IPS-18a (cell line): ENCODE data around the gene ADAM12.
"Not testable (repeated sequence)": the region's sequence is repeated elsewhere in the genome, so short reads cannot be mapped to it uniquely, and the experiment has no call there.

Experiments used
- H3K27ac ChIP-seq: one replicate; pipeline ENCODE4 v1.5.1; 2013; ENCODE audit warnings: low read length
- H3K27me3 ChIP-seq: one replicate; pipeline ENCODE4 v1.6.1; 2013; ENCODE audit warnings: mild to moderate bottlenecking, low read length; ENCODE audit not compliant: control insufficient read depth, insufficient read depth
- H3K36me3 ChIP-seq: one replicate; pipeline ENCODE4 v1.6.1; 2013; ENCODE audit warnings: low read depth, low read length; ENCODE audit not compliant: control insufficient read depth
- H3K4me1 ChIP-seq: one replicate; pipeline ENCODE4 v1.6.1; 2013; ENCODE audit warnings: low read depth, low read length; ENCODE audit not compliant: control insufficient read depth
- H3K4me3 ChIP-seq: one replicate; pipeline ENCODE4 v1.5.1; 2013; ENCODE audit warnings: low read length
- H3K9ac ChIP-seq: one replicate; pipeline ENCODE4 v1.6.1; 2013; ENCODE audit warnings: mild to moderate bottlenecking, low read length, moderate library complexity
- H3K9me3 ChIP-seq: one replicate; pipeline ENCODE4 v1.6.1; 2013; ENCODE audit warnings: low read depth, low read length; ENCODE audit not compliant: control insufficient read depth

The ADAM12 gene

DNA sequence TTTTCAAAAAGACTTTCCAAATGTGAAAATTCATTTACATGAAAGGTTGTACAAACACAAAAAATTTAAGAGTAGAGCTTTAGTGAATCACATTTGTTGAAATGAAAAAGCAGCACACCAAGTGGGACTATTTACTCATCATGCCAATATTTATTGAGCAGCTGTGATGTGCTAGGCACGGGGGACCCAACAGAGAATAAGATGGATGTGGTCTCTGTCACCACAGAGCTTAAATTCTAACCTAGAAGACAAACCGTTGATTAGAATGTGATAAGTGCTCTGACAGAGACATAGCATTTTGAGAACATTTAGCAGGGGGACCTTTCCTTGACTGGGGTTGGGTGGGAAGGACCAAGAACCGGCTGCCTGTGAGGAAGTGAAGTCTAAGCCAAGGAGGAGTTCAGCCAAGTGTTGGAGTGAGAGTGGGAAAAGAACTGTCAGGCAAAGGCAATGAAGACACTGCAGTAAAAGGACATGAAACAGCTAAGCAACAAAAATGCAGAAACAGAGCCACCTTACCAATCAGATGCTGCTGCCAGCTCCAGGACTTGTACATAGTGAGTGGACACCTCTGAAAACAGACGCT is 19.1 kb downstream of the ADAM12 start:
- Histone ChIP-seq H3K9ac (no peak overlapping the region), H3K27me3 (no peaks in the 10 kb centered on the region), H3K36me3 (no peaks in the 10 kb centered on the region), H3K9me3 (no peaks in the 10 kb centered on the region), H3K27ac (no peak overlapping the region), H3K4me1 (no peaks in the 10 kb centered on the region), H3K4me3 (no peak overlapping the region)

DNA sequence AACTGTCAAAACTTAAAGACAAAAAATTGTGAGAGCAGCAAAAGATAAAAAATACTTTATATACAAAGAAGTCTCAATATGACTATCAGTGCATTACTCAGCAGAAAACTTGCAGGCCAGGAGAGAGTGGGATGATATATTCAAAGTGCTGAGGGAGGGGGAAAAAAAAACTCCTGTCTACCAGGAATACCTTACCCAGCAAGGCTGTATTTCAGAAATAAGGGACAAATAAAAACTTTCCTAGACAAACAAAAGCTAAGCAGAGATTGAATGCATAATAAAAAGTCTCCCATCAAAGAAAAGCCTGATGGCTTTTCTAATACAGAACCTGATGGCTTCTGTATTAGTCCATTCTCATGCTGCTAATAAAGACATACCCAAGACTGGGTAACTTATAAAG is 31.1 kb downstream of the ADAM12 start:
- no peaks in the 10 kb centered on the region for H3K9me3 ChIP-seq
- no peak overlapping the region for H3K27ac ChIP-seq
- no peaks in the 10 kb centered on the region for H3K4me1 ChIP-seq
- H3K27me3 ChIP-seq, result no peaks in the 10 kb centered on the region
- no peaks in the 10 kb centered on the region for H3K36me3 ChIP-seq
- no peak overlapping the region for H3K4me3 ChIP-seq
- H3K9ac ChIP-seq, result no peak overlapping the region

DNA sequence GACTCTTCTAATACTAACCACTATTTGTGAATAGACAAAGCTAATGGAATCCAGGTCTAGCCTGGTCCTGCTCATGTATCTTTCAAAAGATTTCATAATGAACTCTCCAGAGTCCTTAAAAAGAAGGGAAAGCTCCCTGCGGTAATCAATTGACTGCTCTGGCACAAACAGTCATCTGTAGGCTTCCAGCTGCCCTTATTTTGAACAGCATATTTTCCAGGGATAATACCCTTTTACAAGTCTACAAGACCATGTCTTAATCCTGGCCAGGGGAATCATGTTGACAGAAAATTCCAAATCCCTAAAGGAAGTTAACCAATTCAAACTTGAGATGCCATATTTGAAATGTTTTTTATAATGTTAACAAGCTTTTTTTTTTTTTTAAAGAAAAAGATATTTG is 34.6 kb downstream of the ADAM12 start:
- H3K9ac ChIP-seq, result no peak overlapping the region
- no peaks in the 10 kb centered on the region for H3K27me3 ChIP-seq
- H3K36me3 ChIP-seq, result no peaks in the 10 kb centered on the region
- H3K4me1 ChIP-seq, result no peaks in the 10 kb centered on the region
- no peak overlapping the region for H3K4me3 ChIP-seq
- no peak overlapping the region for H3K27ac ChIP-seq
- H3K9me3 ChIP-seq, result no peaks in the 10 kb centered on the region

DNA sequence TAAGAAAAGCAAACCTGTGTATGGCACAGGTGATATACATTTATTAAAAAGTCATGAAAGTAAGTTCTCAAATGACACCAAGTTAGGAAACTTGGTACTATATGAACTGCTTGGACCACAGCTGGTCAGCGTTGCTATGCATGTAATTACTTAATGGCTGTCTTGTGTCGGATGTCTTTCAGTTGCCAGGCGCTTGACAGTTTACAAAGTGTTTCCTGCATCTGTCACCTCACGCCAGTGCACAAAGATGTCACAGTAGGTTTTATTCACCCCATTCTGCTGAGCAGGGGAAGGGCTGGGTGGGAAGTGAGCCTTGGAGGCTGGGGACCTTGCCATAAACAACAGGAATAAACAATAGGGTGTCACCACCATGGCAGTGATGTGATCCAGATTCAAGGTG is 35.8 kb downstream of the ADAM12 start:
- Histone ChIP-seq H3K27me3 (no peaks in the 10 kb centered on the region), H3K4me1 (no peaks in the 10 kb centered on the region), H3K4me3 (no peak overlapping the region), H3K27ac (no peak overlapping the region), H3K36me3 (no peaks in the 10 kb centered on the region), H3K9me3 (no peaks in the 10 kb centered on the region), H3K9ac (no peak overlapping the region)

DNA sequence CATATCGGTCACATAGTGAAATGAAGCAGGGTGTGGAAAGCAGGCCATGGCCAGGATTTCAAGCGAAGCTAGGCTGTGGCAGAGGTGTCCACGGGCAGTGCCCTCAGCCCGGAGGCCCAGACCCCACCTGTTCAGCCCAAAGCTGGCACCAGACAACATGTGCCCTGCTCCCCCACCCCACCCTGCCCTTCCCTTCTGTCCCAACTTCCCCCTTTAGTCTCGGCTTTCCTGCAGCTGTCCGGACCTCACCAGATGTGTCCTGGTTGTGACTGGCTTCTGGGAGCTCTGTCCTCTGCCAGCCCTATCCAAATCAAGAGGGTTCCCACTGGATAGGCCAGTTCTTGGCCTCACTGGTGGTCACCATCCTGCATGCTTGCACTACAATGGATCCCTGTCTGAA is 37.3 kb downstream of the ADAM12 start:
- Histone ChIP-seq H3K4me3 (no peak overlapping the region), H3K27me3 (no peaks in the 10 kb centered on the region), H3K36me3 (no peaks in the 10 kb centered on the region), H3K4me1 (no peaks in the 10 kb centered on the region), H3K27ac (no peak overlapping the region), H3K9me3 (no peaks in the 10 kb centered on the region), H3K9ac (no peak overlapping the region)

DNA sequence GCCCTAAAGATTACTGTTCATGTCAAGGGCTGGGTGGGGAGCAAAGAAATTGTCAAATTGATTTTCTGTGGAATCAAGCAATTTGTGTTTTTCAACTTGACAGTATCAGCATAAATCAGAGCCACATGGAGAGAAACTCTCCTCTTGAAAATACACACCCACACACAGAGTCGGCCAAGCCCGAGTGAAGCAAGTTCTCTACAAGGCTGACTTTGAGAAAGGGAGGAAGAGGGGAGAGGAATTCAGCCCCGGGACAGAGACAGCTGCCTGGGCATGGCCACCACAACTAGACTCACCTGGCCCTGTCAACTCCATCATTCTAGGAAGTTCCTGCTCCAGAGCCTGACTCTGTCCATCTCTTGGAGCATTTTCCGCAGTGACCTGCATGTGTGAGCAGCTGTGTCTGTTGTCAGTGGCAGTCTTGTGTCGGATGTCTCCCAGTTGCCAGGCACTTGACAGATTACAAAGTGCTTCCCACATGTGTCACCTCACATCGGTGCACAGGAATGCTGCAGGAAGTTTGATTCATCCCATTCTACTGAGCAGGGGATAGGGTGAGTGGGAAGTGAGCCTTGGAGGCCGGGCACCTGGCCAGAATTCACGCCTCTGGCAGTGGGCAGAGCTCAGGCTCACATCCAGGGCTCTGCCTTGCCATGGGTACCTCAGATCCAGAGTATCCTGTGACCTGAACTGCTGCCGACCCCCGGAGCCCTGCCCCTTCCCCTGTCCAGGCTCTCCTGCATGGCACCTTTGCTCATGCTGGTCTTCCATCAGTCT is 37.9 kb downstream of the ADAM12 start:
- H3K9ac ChIP-seq, result no peak overlapping the region
- no peak overlapping the region for H3K4me3 ChIP-seq
- no peaks in the 10 kb centered on the region for H3K9me3 ChIP-seq
- no peaks in the 10 kb centered on the region for H3K36me3 ChIP-seq
- H3K27ac ChIP-seq, result no peak overlapping the region
- no peaks in the 10 kb centered on the region for H3K27me3 ChIP-seq
- H3K4me1 ChIP-seq, result no peaks in the 10 kb centered on the region

DNA sequence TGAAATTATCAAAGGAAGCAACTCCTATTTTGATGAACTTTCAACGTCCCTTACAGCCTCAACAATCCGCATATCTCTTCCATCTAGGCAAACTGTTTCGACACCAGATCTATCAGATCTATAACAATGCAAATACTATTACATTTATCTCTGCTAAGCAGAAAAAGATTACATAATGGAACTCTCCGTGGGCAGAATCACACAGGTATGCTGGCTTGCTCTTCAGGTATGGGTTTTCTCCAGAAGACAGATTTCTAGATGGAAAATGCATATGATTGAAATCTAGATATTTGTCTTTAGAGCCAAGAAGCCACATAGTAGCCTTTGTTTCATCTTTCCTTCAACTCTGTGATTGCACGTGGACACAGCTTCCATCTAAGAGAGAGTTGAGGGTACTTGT is 38.6 kb downstream of the ADAM12 start:
- Histone ChIP-seq H3K27ac (no peak overlapping the region), H3K4me3 (no peak overlapping the region), H3K4me1 (no peaks in the 10 kb centered on the region), H3K27me3 (no peaks in the 10 kb centered on the region), H3K9ac (no peak overlapping the region), H3K36me3 (no peaks in the 10 kb centered on the region), H3K9me3 (no peaks in the 10 kb centered on the region)

DNA sequence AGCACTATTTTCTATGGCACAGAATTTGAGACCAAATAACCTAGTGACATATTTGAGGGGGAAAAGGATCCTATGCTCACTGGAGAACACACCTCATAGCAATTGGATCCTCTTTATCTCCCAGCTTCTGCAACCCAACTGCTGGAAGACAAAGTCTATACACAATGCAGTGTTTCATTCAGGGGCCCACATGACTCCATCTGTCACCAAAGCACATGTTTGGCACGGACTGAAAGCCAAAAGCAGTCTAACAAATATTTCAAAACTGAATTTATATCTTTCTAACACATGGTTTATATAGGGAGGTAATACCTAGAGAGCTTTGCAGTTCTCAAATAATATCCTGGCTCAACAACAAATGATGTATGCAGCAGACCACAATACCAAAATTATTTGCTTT is 39.2 kb downstream of the ADAM12 start:
- Histone ChIP-seq H3K4me1 (no peaks in the 10 kb centered on the region), H3K27ac (no peak overlapping the region), H3K9me3 (no peaks in the 10 kb centered on the region), H3K36me3 (no peaks in the 10 kb centered on the region), H3K9ac (no peak overlapping the region), H3K4me3 (no peak overlapping the region), H3K27me3 (no peaks in the 10 kb centered on the region)

DNA sequence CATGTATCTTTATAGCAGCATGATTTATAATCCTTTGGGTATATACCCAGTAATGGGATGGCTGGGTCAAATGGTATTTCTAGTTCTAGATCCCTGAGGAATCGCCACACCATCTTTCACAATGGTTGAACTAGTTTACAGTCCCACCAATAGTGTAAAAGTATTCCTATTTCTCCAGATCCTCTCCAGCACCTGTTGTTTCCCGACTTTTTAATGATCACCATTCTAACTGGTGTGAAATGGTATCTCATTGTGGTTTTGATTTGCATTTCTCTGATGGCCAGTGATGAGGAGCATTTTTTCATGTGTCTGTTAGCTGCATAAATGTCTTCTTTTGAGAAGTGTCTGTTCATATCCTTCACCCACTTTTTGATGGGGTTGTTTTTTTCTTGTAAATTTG is 44.8 kb downstream of the ADAM12 start:
- H3K4me3 ChIP-seq, H3K27ac ChIP-seq, H3K9ac ChIP-seq, H3K36me3 ChIP-seq, H3K9me3 ChIP-seq, H3K27me3 ChIP-seq, H3K4me1 ChIP-seq: not testable (repeated sequence)

DNA sequence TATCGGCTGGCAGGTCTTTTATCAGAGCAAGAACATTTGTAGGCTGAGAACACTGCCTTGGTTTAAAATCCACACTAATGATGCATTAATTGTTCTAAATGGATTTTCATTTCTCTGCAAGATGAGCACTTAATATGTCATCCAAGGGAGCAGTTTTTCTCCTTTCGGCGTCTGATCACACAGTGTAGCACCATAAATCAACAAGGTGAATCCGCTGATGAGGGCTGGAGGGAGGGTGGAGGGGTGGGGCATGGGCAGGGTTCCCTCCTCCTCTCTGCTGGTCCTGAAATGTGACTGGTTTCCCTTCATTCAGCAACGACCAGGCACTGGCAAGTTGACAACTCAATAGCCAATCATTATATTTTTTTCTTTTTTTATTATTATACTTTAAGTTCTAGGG is 45.6 kb downstream of the ADAM12 start:
- no peaks in the 10 kb centered on the region for H3K9me3 ChIP-seq
- H3K4me3 ChIP-seq, result no peak overlapping the region
- H3K27ac ChIP-seq, result no peak overlapping the region

DNA sequence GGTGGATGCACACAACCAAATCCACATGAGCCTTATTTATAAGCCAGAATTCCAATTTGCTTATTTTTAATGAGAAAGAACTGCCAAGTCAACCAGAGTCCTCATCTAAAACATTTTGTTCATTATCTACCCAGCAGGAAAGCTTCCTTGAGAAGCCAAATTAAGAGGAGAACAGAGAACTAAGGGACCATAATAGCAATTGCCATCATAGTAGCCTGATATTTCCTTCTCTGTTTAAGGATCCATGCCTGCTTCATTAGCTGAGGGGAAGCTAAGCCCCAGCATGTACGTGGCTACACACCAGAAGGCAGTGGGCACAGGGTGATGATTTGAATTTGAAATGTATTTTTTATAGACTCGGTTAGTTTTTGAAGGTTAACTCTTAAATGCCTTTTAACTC is 46.8 kb downstream of the ADAM12 start:
- Histone ChIP-seq H3K4me3 (no peak overlapping the region), H3K9me3 (no peaks in the 10 kb centered on the region), H3K9ac (no peak overlapping the region), H3K4me1 (no peaks in the 10 kb centered on the region), H3K36me3 (no peaks in the 10 kb centered on the region), H3K27ac (no peak overlapping the region), H3K27me3 (no peaks in the 10 kb centered on the region)

More for the DNA sequence above, 45.6 kb downstream of the ADAM12 start:
- H3K36me3 ChIP-seq, result no peaks in the 10 kb centered on the region
- no peaks in the 10 kb centered on the region for H3K27me3 ChIP-seq
- no peak overlapping the region for H3K9ac ChIP-seq
- H3K4me1 ChIP-seq, result no peaks in the 10 kb centered on the region

DNA sequence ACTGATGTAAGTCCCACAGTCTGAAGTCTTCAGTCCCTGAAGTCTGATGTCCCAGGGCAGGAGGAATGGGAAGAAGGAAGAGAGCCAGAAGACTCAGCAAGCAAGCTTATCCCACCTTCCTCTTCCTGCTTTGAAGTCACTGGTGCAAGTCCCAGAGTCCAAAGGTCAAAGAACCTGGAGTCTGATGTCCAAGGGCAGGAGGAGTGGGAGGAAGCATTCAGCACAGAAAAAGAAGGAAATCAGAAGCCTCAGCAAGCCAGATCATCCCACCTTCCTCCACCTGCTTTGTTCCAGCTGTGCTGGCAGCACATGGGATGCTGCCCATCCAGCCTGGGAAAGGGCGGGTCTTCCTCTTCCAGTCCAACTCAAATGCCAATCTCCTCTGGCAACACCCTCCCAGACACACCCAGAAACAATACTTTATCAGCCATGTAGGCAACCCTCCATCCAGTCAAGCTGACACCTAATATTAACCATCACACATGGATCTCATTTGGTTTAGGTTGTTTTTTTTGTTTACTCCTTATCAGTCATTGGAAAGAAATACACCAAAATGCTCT is 50.9 kb downstream of the ADAM12 start:
- Histone ChIP-seq H3K36me3 (no peaks in the 10 kb centered on the region), H3K27me3 (no peaks in the 10 kb centered on the region), H3K9ac (no peak overlapping the region), H3K27ac (no peak overlapping the region), H3K4me3 (no peak overlapping the region), H3K9me3 (no peaks in the 10 kb centered on the region), H3K4me1 (no peaks in the 10 kb centered on the region)
